Endodermal cell (in vitro differentiated cells): ENCODE measurements around the gene DLX2. TPM values are rescaled to one million over a fixed set of nuclear protein-coding genes. Genes with fewer than 3 reads are reported as not detected.

Source experiments
- DNase-seq: peaks from one replicate; pipeline ENCODE4 v3.0.0-alpha.2; 2017
- H3K27ac ChIP-seq: 2 replicates; pipeline ENCODE4 v1.5.1; 2013; ENCODE audit warnings: mild to moderate bottlenecking, low read depth, low read length, moderate library complexity
- H3K27me3 ChIP-seq: 2 replicates; pipeline ENCODE4 v1.6.1; 2013; ENCODE audit warnings: mild to moderate bottlenecking, low read length, moderate library complexity; ENCODE audit not compliant: insufficient read depth, control insufficient read depth, poor library complexity, severe bottlenecking
- H3K36me3 ChIP-seq: 2 replicates; pipeline ENCODE4 v1.7.0; 2013; ENCODE audit warnings: mild to moderate bottlenecking, low read length, moderate library complexity; ENCODE audit not compliant: control insufficient read depth, insufficient read depth
- H3K4me1 ChIP-seq: one replicate; pipeline ENCODE4 v1.7.0; 2013; ENCODE audit warnings: low read length; ENCODE audit not compliant: control insufficient read depth, insufficient read depth
- H3K4me3 ChIP-seq: 2 replicates; pipeline ENCODE4 v1.5.1; 2013; ENCODE audit warnings: mild to moderate bottlenecking, low read length, moderate library complexity
- H3K9ac ChIP-seq: 2 replicates; pipeline ENCODE4 v1.6.1; 2013; ENCODE audit warnings: mild to moderate bottlenecking, low read length, moderate library complexity; ENCODE audit not compliant: poor library complexity, severe bottlenecking; ENCODE audit errors: extremely low read depth
- H3K9me3 ChIP-seq: 2 replicates; pipeline ENCODE4 v1.6.1; 2013; ENCODE audit warnings: mild to moderate bottlenecking, low read length, moderate library complexity; ENCODE audit not compliant: control insufficient read depth
- H3K27ac Mint-ChIP-seq: 2 replicates; pipeline ENCODE4 v1.8.0; 2020; ENCODE audit warnings: mixed read lengths
- H3K27me3 Mint-ChIP-seq: 2 replicates; pipeline ENCODE4 v1.8.0; 2021; ENCODE audit warnings: mild to moderate bottlenecking, mixed read lengths; ENCODE audit not compliant: insufficient read depth
- H3K36me3 Mint-ChIP-seq: 2 replicates; pipeline ENCODE4 v1.8.0; 2020; ENCODE audit warnings: low read depth, mixed read lengths
- H3K4me1 Mint-ChIP-seq: 2 replicates; pipeline ENCODE4 v1.8.0; 2020; ENCODE audit warnings: mixed read lengths
- H3K4me3 Mint-ChIP-seq: 2 replicates; pipeline ENCODE4 v1.8.0; 2020; ENCODE audit warnings: mild to moderate bottlenecking, moderate library complexity, mixed read lengths
- H3K9me3 Mint-ChIP-seq: 2 replicates; pipeline ENCODE4 v1.8.0; 2020; ENCODE audit warnings: mild to moderate bottlenecking, mixed read lengths
- CTCF ChIP-seq: fragments of 200-600 bp; sonication (generic); conservative IDR thresholded peaks from 2 replicates; pipeline ENCODE4 v1.5.0; 2021; ENCODE audit warnings: antibody characterized with exemption, mild to moderate bottlenecking
- WGBS, 2 experiments: methylation state at CpG; one replicate each; pipeline versions ENCODE4 v1.1.5 to v1.1.7; 2013; ENCODE audit warnings: missing lambda C conversion rate in 2 of 2, mixed read lengths in 1 of 2; ENCODE audit not compliant: insufficient coverage in 1 of 2, insufficient read length in 1 of 2; 5-methylcytosine and 5-hydroxymethylcytosine counted together
- total RNA-seq, 2 donors: library from RNA; stranded (reverse); fragmentation: NEBNext Ultra II Directional in 1 of 2; extraction: Animal tissue kit (Norgen Biotek cat#: 25700) in 1 of 2; gene quantifications; 2 replicates in 1 of 2; 3 replicates in 1 of 2; pipeline ENCODE4 v1.2.1, GENCODE V29; 2021

Gene DLX2
- total RNA-seq, 2 donors from 2014 or later: 0.13 TPM; not detected in 1

GRCh38 chr2:172093416-172094293 lies 9.0 kb downstream of the DLX2 start:
- Mint-ChIP-seq H3K4me3 (peak overlapping the region; percentile 48), H3K27me3 (peaks cover 100% of the 10 kb centered on the region), H3K4me1 (peaks cover 25% of the 10 kb centered on the region), H3K9me3 (no peaks in the 10 kb centered on the region), H3K27ac (no peak overlapping the region), H3K36me3 (no peaks in the 10 kb centered on the region)
- H3K36me3 ChIP-seq: no peaks in the 10 kb centered on the region
- no peak for TF ChIP-seq CTCF
- peaks cover 9% of the 10 kb centered on the region for H3K4me1 ChIP-seq
- H3K9me3 ChIP-seq: no peaks in the 10 kb centered on the region
- H3K4me3 ChIP-seq: no peak overlapping the region
- no peak for DNase-seq
- no peak overlapping the region for H3K9ac ChIP-seq
- H3K27me3 ChIP-seq: peaks cover 100% of the 10 kb centered on the region
- no peak overlapping the region for H3K27ac ChIP-seq
- WGBS, 2 experiments: 6 to 10% methylated on average over 13 to 16 of the region's 18 CpGs

GRCh38 chr2:172092716-172093415 lies 9.8 kb downstream of the DLX2 start:
- Mint-ChIP-seq H3K36me3 (no peaks in the 10 kb centered on the region), H3K9me3 (no peaks in the 10 kb centered on the region), H3K27me3 (peaks cover 100% of the 10 kb centered on the region), H3K4me1 (peaks cover 31% of the 10 kb centered on the region), H3K4me3 (no peak overlapping the region), H3K27ac (no peak overlapping the region)
- TF ChIP-seq CTCF: no peak
- H3K27me3 ChIP-seq: peaks cover 100% of the 10 kb centered on the region
- no peak overlapping the region for H3K27ac ChIP-seq
- 3 to 4% methylated on average over 3 to 18 of the region's 19 CpGs for WGBS, 2 experiments
- H3K9me3 ChIP-seq: no peaks in the 10 kb centered on the region
- peaks cover 9% of the 10 kb centered on the region for H3K4me1 ChIP-seq
- no peak overlapping the region for H3K9ac ChIP-seq
- H3K4me3 ChIP-seq: no peak overlapping the region
- H3K36me3 ChIP-seq: no peaks in the 10 kb centered on the region
- DNase-seq: peak; percentile 54

GRCh38 chr2:172091761-172092566 lies 10.7 kb downstream of the DLX2 start:
- no peaks in the 10 kb centered on the region for H3K9me3 Mint-ChIP-seq
- peaks cover 100% of the 10 kb centered on the region for H3K27me3 Mint-ChIP-seq
- H3K4me3 ChIP-seq: no peak overlapping the region
- no peak overlapping the region for H3K9ac ChIP-seq
- 15 to 24% methylated on average over 5 to 10 of the region's 11 CpGs for WGBS, 2 experiments
- H3K4me1 ChIP-seq: peaks cover 5% of the 10 kb centered on the region
- no peak for TF ChIP-seq CTCF
- H3K36me3 ChIP-seq: no peaks in the 10 kb centered on the region
- no peaks in the 10 kb centered on the region for H3K9me3 ChIP-seq
- no peak overlapping the region for H3K4me3 Mint-ChIP-seq
- peaks cover 100% of the 10 kb centered on the region for H3K27me3 ChIP-seq
- peaks cover 37% of the 10 kb centered on the region for H3K4me1 Mint-ChIP-seq
- peak; percentile 21 for DNase-seq
- no peak overlapping the region for H3K27ac ChIP-seq
- H3K36me3 Mint-ChIP-seq: no peaks in the 10 kb centered on the region
- H3K27ac Mint-ChIP-seq: no peak overlapping the region
